Measurements from ENCODE around the gene TBC1D9. TPM values are rescaled to one million over a fixed set of nuclear protein-coding genes. Genes with fewer than 3 reads are reported as not detected.

TBC1D9 gene
- polyA plus RNA-seq, 1 experiment: 22.0 TPM

DNA sequence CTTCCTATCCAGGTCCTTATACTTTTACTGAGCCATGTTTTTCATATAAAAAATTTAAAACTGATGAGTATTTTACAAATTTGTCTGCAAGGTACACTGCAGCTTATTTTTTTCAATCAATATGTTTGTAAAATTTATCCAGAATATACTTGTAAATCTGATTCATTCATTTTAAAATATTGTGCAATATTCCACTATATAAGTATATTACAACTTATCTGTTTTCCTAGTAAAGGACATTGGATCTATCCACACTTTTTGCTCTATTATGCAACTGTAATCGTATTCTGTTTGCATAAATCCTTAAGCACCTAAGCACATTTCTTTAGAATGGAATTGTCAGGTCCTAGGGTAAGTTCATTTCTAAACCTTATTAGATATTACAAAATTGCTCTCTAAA is 49.5 kb downstream of the TBC1D9 start:
- H3K27me3 ChIP-seq (ENCODE audit: control insufficient read depth, insufficient read depth, low read length): no peaks in the 10 kb centered on the region
- no peaks in the 10 kb centered on the region for H3K9me3 ChIP-seq (ENCODE audit: control insufficient read depth, insufficient read depth, low read length)
- ChIA-PET CTCF (no interaction called here), POLR2A (no interaction called here)
- H3K27ac ChIP-seq (ENCODE audit: low read depth, low read length): no peak overlapping the region
- H3K4me3 ChIP-seq (ENCODE audit: low read depth, low read length): no peak overlapping the region
- TF ChIP-seq, protein P1, sequence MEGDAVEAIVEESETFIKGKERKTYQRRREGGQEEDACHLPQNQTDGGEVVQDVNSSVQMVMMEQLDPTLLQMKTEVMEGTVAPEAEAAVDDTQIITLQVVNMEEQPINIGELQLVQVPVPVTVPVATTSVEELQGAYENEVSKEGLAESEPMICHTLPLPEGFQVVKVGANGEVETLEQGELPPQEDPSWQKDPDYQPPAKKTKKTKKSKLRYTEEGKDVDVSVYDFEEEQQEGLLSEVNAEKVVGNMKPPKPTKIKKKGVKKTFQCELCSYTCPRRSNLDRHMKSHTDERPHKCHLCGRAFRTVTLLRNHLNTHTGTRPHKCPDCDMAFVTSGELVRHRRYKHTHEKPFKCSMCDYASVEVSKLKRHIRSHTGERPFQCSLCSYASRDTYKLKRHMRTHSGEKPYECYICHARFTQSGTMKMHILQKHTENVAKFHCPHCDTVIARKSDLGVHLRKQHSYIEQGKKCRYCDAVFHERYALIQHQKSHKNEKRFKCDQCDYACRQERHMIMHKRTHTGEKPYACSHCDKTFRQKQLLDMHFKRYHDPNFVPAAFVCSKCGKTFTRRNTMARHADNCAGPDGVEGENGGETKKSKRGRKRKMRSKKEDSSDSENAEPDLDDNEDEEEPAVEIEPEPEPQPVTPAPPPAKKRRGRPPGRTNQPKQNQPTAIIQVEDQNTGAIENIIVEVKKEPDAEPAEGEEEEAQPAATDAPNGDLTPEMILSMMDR (IDR thresholded peaks at IDR 0.05; ENCODE audit: low read depth, low read length): no peak
- DNase-seq (ENCODE audit: low read depth, low spot score): no peak

DNA sequence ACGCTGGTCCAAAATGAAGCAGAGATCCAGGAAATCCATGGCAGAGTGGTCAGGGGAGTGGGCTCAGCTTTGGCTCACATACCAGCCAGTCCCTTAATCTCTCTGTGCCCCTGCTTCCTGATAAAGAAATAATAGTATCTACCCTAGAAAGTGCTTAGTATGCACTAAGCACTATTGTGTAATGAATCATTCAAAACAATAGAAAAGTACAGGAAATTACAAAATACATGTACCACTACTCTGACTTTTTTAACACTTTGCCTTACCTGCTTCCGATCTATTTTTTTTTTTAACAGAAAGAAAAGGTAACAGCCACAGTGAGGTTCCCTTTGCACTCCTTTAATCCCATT is 49.9 kb downstream of the TBC1D9 start:
- Histone ChIP-seq H3K9me3 (ENCODE audit: control insufficient read depth, insufficient read depth, low read length) (no peaks in the 10 kb centered on the region), H3K4me3 (ENCODE audit: low read depth, low read length) (no peak overlapping the region), H3K27me3 (ENCODE audit: control insufficient read depth, insufficient read depth, low read length) (no peaks in the 10 kb centered on the region), H3K27ac (ENCODE audit: low read depth, low read length) (no peak overlapping the region)
- ChIA-PET CTCF (no interaction called here), POLR2A (no interaction called here)
- no peak for DNase-seq (ENCODE audit: low read depth, low spot score)
- TF ChIP-seq, protein P1 (IDR thresholded peaks at IDR 0.05; ENCODE audit: low read depth, low read length): no peak

DNA sequence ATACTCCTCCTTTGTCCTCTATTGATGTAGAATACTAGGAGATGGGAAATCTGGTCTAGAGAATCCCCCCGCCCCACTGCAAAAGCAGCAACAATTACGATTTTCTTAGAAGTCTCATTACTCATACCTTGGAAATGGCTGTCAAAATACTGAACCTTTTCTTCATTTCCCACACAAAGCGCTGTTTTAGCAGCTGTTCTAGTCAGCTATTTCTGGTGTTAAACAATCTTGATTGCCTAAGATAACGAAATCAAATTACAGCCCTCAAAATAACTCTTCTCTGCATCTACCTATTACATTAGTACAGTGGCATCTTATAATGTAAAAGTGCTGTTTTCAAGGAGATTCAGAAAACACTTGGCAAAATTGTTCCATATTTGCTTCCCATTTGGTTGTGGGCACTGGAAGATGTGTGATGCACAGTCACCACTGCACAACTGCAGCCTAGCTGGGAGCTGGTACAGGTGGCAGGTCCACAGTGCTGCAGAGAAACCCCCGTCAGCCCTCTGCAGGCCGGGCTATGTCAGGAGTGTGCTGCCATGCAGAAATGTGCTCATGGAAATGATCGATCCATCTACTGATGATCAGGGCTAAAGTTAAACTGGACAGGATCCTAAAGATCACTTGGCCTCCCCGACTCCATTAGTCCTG is 50.4 kb downstream of the TBC1D9 start:
- CTCF ChIA-PET: no interaction called here
- DNase-seq (ENCODE audit: low read depth, low spot score): no peak
- Histone ChIP-seq H3K27me3 (ENCODE audit: control insufficient read depth, insufficient read depth, low read length) (no peaks in the 10 kb centered on the region), H3K9me3 (ENCODE audit: control insufficient read depth, insufficient read depth, low read length) (no peaks in the 10 kb centered on the region), H3K4me3 (ENCODE audit: low read depth, low read length) (no peak overlapping the region), H3K27ac (ENCODE audit: low read depth, low read length) (no peak overlapping the region)
- TF ChIP-seq, protein P1 (IDR thresholded peaks at IDR 0.05; ENCODE audit: low read depth, low read length): no peak
- POLR2A ChIA-PET: no interaction called here

DNA sequence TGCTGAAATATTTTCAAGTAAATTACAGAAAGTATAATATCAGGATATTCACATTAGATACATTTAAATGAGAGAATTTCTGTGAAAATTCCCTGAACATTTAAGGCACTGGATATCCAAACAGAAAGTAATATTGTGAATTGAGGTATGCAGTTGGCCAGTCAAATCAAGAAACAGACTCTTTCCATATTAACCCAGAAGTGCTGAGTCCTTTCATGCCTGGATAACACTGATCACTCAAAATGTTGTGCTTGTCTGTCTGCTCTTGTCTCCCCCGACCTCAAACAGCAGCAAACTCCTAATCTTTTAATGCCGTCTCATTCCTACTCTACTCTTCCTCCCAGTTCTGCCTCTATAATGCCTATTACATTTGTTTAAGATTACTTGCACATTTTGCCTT is 51.2 kb downstream of the TBC1D9 start:
- CTCF ChIA-PET: no interaction called here
- no peaks in the 10 kb centered on the region for H3K27me3 ChIP-seq (ENCODE audit: control insufficient read depth, insufficient read depth, low read length)
- no peak for DNase-seq (ENCODE audit: low read depth, low spot score)
- H3K4me3 ChIP-seq (ENCODE audit: low read depth, low read length): no peak overlapping the region
- H3K9me3 ChIP-seq (ENCODE audit: control insufficient read depth, insufficient read depth, low read length): no peaks in the 10 kb centered on the region
- H3K27ac ChIP-seq (ENCODE audit: low read depth, low read length): no peak overlapping the region
- POLR2A ChIA-PET: no interaction called here
- TF ChIP-seq, protein P1 (IDR thresholded peaks at IDR 0.05; ENCODE audit: low read depth, low read length): no peak

DNA sequence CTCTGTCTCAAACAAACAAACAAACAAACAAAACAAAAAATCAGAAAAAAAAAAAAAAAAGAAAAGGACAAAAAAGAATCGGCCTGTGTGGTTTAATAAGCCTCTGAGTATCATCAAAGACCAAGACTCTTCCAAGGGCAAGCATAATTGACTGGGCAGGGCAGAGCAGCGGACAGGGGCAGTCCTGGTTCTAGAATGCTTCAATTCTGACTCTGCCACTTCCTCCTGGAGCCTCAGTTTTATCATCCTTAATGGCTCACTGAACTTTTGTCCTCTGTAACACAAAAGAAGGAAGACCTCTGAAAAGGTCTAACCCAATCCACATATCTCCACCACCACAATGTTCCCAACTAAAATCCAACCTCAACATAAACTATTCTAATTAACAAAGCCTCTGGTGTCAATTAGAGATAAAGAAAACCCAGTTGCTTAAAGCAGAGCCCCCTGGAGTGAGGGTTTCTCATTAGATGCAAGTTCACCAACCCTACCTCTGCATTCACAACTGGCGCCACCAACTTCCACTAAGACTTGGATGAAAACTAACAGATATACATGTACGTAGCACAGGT is 51.7 kb downstream of the TBC1D9 start:
- H3K9me3 ChIP-seq (ENCODE audit: control insufficient read depth, insufficient read depth, low read length): no peaks in the 10 kb centered on the region
- H3K4me3 ChIP-seq (ENCODE audit: low read depth, low read length): no peak overlapping the region
- ChIA-PET POLR2A (no interaction called here), CTCF (no interaction called here)
- DNase-seq (ENCODE audit: low read depth, low spot score): no peak
- H3K27ac ChIP-seq (ENCODE audit: low read depth, low read length): no peak overlapping the region
- TF ChIP-seq, protein P1 (IDR thresholded peaks at IDR 0.05; ENCODE audit: low read depth, low read length): no peak
- no peaks in the 10 kb centered on the region for H3K27me3 ChIP-seq (ENCODE audit: control insufficient read depth, insufficient read depth, low read length)
